ENCODE measurements around the gene TINCR.

The TINCR gene

DNA sequence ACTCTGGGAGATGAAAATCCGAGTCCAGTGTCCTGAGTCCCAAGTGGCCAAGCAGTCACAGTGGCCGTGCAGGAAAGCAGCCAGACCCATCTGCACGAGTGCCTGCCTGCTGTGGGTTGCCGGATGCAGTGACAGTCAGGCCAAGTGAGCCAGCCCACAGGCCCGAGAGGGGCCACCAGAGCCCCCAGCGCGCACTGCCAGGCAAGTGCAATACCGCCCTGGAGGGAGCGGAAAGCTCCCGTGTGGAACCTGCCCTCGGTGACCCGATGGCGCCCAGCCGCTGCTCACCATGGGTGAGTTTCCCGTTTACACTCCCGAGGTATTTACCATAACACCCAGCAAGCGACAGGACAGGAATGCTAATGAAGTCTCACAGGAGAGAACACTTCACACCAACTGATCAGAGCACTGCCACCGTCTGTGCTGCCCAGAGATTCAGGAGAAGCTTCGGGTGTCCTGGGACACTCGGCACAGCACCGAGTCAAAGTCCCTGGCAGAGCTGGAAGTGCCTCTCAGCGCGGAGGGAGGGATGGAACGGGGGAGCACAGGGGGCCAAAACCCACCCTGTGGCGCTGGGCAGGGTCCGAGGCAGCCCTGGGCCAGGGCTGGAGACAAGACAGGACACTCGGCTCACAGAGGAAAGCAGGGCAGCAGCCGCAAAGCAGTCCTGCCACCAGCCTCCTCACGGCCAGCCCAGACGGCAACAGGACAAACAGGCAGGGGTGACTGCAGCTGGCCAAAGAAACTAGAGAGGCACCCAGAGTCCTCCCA, 21.3 kb upstream of the TINCR start:
- DNase-seq: no peak

GRCh38 chr19:5588441-5588840, 20.7 kb upstream of the TINCR start:
- no peak for DNase-seq

DNA sequence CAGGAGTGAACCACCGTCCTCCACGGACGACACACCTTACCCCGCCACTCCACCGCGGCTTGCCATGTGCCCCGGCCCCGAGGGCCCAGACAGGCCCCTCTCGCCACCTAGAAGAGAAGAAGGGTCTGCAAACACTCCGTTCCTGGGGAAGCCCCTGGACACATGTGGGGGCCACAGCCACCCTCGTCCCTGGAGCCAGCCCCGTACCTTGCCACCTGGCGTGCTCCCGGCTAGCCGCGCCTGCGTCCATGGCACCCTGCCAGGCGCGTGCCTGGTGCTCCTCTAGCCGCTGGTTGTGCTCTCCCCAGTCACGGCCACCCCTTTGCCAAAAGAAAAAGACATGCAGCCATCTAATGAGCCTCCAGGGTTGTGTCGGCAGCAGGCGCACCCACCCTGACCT, 19.9 kb upstream of the TINCR start:
- no peak for DNase-seq

- no peak for DNase-seq
Measured at GRCh38 chr19:5587071-5587455, 19.3 kb upstream of the TINCR start.

- DNase-seq: no peak
Measured at GRCh38 chr19:5586300-5587070, 18.7 kb upstream of the TINCR start.

DNA sequence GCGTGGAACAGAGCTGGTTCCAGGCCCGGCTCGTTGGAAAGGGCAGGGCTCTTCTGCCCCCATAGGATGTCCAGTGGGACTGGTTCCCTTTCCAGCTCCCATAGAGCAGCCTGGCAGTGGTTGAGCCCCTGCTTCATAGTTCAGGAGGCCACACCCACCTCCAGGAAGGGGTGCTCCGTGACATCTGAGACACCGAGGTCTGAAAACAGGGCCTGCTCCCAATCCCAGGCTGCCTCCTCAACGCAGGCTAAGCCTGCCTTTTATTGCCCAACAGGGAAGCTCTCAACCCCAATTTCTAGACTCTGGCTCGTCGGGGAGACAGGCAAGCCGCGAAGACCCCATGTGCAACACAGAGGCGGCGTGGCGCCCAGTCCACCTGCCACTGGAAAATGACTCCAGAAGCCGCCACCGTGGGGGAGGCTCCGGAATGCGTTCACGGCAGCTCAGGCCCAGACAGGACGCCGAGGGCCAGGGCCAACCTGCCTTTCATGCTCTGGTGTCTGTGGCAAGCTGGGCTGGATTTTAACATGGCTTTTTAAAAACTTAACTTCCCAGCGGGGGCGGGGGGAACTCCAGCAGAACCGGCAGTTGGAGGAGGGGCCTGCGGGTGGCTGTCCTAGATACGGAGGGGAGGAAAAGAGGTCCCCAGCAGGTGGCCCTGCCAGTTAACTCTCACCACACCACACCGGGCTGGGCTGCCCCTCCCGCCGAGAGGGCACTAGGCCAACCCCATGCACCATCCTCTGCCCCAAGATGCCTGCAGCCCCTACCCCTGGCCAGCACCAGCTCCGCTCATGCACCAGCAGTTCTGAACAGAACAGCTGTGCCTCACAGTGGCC, 17.9 kb upstream of the TINCR start:
- DNase-seq: no peak

GRCh38 chr19:5580161-5580571, 12.4 kb upstream of the TINCR start:
- no peak for DNase-seq

- DNase-seq: no peak
Measured at GRCh38 chr19:5579697-5580096, 11.9 kb upstream of the TINCR start.

GRCh38 chr19:5579286-5579685, 11.5 kb upstream of the TINCR start:
- DNase-seq: no peak

DNA sequence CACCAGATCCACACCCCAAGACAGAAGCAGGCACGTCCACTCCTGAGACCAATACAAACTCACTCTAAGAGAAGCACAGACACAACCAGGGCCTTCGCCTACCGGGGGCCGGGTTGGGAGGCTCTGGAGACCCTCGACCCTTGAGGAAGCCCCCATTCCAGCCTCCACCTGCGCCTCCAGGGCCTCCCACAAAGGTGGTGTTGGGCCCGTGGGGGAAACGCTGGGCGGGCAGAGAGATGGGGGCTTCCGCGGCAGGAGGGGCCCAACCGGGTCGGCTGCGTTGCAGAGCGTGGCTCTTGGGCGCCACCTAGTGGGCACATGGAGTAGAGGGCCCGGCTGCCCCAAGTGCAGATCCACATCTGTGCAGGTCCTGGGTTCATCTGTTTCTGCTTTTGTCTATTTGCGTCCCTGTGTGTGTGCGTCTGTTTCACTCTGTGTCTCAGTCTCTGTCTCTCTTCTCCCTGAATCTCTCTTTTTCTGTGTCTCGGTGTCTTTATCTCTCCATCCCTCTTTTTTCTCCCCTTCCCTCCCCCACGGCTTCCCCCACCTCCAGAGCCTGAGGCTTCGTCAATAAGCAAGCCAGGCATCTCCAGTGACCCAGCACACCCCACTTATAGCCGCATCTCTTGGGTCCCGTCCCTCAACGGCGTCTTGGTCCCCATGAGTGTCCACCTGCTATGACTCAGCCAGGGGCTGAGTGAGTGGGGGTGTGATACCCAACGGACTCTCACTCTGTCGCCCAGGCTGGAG, 10.5 kb upstream of the TINCR start:
- no peak for DNase-seq

DNA sequence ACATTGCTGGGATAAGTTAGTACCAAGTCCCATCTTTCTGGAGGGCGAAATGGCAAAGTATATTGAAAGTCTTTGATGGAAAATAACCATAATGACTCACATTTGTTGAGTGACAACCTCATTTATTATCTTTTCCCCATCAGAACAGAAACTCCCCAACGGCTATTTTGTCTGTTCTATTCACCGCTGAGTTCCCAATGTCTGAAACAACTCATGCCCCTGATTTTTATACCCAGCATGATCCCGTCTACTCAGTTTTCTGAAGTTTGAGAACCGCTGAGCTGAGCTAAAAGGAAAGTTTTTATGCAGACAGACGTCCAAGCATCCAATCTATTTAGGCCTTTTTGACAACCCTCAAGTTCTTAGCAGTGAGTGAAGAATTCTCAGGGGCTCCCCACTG, 7.8 kb upstream of the TINCR start:
- DNase-seq: no peak

GRCh38 chr19:5572556-5573286, 5.0 kb upstream of the TINCR start:
- no peak for DNase-seq

GRCh38 chr19:5571777-5572176, 4.0 kb upstream of the TINCR start:
- DNase-seq: no peak

- no peak for DNase-seq
Measured at GRCh38 chr19:5567970-5568407, 236 bp upstream of the TINCR start.

DNA sequence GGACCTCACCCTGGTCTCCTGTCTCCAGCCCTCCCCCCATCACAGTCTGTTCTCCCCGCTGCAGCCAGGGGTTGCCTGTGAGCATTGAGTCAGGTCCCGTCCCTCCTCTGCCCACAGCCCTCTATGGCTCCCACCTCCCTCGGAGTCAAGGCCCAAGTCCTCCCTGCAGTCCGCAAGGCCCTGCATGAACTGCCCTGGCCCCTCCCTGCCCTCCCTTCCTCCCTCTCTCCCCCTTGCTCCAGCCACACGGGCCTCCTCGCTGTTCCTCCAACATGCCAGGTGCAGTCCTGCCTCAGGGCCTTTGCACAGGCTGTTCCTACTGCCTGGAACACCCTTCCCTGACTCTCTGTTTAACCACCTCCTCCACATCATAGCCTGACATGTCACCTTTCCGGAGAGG, 2.8 kb downstream of the TINCR start:
- no peak for DNase-seq

- no peak for DNase-seq
Measured at GRCh38 chr19:5563935-5564612, 3.7 kb downstream of the TINCR start.

DNA sequence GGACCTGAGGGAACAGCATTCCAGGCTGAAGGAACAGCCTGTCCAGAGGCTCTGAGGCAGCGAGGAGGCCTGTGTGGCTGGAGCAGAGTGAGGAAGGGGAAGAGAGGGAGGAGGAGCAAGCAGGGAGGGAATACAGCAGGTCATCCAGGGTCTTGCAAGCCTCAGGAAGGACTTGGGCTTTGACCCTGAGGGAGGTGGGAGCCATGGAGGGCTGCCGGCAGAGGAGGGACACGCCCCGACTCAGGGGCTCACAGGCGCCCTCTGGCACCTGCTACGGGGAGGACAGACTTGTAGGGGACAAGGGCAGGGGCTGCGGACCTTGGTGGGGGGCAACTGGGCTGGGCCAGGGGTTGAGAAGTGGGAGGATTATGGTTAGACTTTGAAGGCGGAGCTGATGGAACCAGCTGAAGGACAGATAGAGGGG, 4.7 kb downstream of the TINCR start:
- DNase-seq: no peak

GRCh38 chr19:5562280-5562679, 5.5 kb downstream of the TINCR start:
- DNase-seq: no peak

GRCh38 chr19:5561559-5561958, 6.2 kb downstream of the TINCR start:
- no peak for DNase-seq

- no peak for DNase-seq
Measured at GRCh38 chr19:5560156-5560555, 7.6 kb downstream of the TINCR start.

DNA sequence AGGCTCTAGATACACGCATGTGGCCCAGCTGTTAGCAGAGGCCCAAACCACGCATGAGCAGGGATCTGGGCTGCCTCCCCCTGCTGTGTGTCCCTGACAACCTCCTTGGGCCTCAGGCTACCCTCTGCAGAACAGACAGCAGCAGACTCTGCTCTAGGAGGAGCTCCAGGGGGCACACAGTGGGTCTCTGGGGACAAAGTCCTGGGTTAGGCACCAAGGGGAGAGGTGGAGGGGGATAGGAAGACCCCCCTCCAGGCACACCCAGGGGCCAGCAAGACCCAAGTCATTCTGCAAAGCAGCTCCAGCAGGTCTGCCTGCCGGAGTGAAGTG, 8.0 kb downstream of the TINCR start:
- no peak for DNase-seq
